SK-MEL-5 (cell line): Measurements from ENCODE around the gene ZNF79. TPM values are rescaled to one million over a fixed set of nuclear protein-coding genes. Genes with fewer than 3 reads are reported as not detected.

ENCODE experiments used
- DNase-seq: peaks from one replicate; pipeline ENCODE4 v3.0.0-alpha.2; 2016; ENCODE audit warnings: low read depth, low spot score
- in situ Hi-C: cut with HindIII; loops from 2 replicates; pipeline ENCODE4 v1.10.0; 2016; ENCODE audit warnings: low sequenced_read_pairs, high pct_unique_total_duplicates, low pct_unique_long_range_greater_than_20kb
- small RNA-seq, 2 experiments: library from RNA; depleted of rRNA; stranded (forward); fragments of <200 nt; gene quantifications; one replicate each; pipeline ENCODE3, GENCODE V24; 2014
- total RNA-seq: library from RNA; depleted of rRNA; stranded (reverse); fragments of >200 nt; shearing (Covaris generic); gene quantifications from 2 replicates; pipeline ENCODE4 v1.2.3, GENCODE V29; 2014; rRNA removed

The ZNF79 gene
- total RNA-seq, 1 experiment from 2014 or later: 14.0 TPM

DNA sequence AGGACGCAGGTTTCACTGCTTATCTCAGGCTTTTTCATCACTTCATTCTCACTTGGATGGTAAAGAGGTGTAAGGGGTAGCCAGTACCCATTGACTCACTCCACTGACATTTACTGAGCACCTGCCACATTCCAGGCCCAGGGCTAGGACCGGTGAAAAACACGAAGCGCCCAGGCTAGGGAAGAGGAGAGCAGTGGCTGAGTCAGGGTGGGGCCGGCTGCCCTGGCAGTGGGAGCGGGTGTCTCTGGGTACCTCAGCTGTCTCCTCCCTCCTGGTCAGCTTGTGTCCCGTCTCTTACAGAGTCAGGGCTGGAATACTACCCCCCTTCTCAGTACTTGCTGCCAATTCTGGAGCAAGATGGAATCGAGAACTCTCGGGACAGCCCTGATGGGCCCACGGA lies 49.3 kb downstream of the ZNF79 start:
- in situ Hi-C loops: no loop called here
- DNase-seq: no peak

DNA sequence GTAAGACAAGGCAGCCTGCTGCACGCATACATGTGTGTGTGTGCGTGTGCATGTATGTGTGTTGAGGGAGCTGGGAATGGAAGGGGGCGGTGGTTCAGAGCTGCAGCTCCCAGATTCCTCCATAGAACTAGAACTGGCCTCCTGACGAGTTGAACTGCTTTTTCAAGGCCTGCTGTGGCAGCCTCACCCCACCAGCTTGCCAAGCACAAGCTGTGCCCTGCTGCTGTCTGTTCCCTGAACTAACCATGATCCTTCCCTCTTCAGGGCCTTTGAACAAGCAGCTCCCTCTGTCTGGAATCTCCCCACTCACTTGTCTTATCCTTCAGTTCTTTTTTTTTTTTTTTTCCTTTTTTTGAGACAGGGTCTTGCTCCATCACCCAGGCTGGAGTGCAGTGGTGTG lies 49.8 kb downstream of the ZNF79 start:
- in situ Hi-C loops: no loop called here
- DNase-seq: no peak

DNA sequence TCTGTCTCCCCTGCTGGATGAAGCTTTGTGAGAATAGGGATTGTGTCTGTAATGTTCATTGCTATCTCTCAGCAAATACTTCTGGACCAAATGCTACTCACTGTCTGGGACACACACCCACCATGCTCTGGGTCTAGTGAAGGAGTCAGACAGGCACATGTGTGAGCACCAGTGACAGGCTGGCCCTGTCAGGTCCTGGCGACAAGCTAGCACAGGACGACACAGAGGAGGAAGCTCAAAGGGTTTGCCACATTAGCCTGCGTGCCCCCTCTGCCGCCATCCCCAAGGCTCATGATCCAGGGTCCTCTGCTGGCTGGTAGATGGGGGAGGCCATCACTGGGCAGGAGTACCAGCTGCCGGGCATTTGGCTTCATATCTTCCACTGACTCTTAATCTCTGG lies 50.4 kb downstream of the ZNF79 start:
- in situ Hi-C loops: no loop called here
- no peak for DNase-seq

DNA sequence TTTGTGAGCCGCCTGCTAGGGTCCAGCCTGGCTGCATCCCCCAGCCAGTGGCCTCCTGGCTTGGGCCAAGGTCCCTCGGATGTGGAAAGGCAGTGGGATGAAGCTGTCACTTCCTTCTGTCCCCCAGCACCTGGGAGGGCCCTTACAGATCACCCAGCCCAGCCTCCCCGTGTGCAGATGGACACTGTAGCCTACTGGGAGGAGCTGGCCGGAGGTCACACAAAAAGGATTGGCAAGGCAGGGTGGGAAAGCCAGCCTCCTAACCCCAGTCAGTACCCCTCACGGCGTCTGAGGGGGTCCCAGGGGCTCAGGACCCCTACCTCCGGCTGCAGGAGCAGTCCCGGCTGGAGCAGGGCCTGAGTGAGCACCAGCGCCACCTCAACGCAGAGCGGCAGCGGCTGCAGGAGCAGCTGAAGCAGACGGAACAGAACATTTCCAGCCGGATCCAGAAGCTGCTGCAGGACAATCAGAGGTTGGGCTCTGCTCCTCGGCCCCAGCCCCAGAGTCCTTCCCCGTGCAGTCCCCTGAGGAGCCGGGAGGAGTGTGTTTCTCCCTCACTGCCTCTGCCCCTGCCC lies 55.4 kb downstream of the ZNF79 start:
- in situ Hi-C loops: no loop called here
- no peak for DNase-seq

DNA sequence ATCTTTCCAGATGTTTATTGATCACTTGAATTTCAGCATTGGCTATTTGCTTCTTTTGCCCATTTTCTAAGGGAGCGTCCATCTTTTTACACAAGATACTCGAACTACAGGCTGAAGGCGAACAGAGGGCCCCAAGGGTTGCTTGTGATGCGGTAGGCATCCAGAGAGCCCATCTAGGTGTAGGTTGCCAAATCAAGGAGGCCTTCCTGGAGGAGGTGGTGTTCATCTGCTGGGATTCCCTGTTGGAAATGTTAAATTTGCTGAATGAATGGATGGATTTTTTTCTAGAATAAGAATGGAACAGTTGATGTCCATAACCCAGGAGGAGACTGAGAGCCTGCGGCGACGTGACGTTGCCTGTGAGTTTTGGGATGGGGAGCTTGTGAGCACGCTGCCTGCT lies 58.5 kb downstream of the ZNF79 start:
- in situ Hi-C loops: no loop called here
- DNase-seq: no peak

DNA sequence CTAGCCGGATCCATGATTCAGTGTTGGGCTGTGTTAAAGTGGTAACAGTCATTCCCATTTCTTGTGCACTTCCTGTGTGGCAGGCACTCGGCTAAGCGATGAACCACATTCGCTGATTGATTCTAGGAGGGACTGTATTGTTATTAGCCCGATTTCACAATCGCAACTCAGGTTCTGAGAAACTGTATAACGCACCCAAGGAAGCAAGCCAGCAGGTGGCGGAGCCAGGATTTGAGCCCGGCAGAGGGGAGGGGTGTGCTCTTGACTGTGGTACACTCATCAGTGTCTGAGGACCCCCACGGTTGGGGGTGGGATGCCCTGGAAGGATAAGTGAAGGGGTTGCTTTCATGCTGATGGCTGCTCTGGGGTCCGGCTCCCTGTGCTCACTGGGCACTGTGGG lies 61.8 kb downstream of the ZNF79 start:
- in situ Hi-C loops: no loop called here

DNA sequence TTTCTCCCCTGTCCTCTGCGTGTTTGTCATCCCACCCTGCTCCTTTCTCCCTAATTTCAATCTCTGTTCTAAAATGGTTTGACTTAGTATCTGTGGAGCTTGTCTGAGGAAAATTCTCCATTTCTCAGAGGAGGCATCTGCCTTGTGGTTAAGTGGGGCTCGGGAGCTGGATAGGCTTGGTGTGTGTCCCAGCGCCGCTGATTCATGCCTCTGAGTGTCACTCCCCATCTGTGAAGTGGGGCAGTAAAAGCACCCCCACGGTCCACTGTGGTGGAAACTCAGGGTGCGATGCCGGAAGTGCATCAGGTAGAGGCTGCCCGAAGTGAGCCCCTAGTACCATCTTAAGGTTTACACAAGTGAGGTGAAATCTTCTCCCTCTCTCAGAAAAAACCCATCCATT lies 64.8 kb downstream of the ZNF79 start:
- in situ Hi-C loops: no loop called here
- no peak for DNase-seq

More for the DNA sequence above, 61.8 kb downstream of the ZNF79 start:
- no peak for DNase-seq

DNA sequence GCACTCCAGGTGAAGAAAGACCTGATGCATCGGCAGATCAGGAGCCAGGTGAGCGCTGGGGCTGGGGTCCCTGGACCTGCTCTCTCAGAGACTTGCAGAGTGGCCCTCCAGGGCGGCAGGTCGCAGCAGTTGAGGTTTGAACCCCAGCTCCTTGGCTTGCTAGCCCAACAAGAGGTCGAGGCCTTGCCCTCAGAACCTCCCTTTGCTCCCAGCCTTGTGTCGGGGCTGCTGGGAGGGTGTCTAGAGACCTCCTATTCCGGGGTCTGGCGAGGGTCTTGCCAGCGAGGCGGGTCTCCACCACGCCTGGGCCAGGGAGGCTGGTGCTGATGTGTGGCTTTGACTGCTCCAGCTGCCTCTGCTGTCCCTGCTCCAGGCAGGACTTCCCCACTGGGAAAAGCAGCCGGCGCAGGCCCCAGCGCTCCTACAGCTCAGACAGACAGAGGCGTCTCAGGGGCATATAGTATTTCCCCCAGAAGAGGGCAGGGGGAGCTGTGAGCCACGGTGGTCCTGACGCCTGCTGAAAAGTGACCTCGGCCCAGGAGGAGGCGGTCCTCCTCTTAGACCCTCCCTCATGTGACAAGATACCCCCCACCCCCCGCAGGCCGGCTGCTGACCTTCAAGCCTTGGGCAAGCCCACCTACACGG lies 65.4 kb downstream of the ZNF79 start:
- no peak for DNase-seq
- in situ Hi-C loops: no loop called here

DNA sequence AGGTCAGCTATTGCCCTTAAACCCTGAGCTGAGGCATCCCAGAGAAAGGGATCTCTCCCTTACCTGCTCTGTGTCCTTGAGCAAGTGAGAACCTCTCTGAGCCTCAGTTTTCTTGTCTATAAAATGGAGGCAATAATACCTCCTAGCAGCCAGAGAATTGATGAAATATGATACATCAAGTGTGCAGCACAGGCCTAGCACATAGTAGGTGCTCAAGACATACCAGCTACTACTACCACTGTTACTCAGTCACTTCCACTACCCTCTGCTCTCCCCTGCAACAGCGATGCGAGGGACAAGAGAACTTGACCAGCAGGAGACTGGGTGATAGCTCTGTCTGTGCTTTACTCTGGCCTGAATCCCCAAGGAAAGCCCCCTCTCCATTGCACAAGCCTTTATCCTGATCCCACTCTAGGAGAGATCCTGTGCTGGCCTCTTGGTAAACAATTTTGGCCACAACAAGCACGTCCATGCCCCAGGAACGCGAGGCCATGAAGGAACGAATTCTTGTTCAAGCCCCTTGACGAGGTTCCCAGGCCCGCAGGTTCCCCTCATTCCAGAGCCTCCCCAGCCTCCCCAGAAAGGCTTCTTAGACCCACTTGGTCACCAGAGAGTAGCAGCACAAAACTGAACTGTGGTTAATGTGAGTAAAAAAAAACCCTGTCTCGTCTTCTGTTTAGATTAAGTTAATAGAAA lies 66.5 kb downstream of the ZNF79 start:
- in situ Hi-C loops: no loop called here
- no peak for DNase-seq

DNA sequence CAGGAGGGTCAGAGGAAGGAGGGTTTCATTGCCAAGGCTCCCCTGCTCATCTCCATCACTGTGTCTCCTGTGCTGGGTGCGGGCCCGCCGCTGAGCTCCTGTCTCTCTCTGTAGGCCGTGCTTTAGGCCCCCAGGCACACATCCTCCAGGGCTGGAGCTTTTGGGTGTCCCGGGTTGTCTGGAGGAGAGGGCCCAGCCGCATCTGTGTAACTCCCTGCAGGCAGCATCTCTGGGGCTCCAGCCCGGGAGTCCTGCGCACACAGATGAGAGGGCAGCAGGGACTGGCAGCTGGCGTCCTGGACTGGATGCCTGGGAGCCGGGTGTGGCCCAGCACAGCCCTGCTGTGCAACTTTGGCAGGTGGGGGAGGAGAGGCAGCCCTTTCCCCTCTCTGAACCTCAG lies 67.3 kb downstream of the ZNF79 start:
- DNase-seq: no peak
- in situ Hi-C loops: no loop called here

DNA sequence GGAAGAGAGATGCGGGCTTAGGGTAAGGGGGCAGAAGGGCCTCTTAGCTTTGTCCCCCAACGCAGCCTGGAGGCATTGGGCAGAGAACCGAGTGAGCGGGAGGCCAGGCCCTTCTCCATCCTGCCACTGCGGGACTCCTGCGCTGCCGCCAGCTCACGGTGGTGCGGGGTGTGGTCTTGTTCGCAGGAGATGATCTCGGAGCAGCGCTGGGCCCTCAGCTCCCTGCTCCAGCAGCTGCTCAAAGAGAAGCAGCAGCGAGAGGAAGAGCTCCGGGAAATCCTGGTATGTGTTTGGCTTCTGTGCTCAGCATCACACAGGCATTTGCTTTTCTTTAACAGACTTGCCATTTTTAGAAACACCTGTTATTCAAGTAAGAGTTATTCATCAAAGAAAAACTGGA lies 68.4 kb downstream of the ZNF79 start:
- in situ Hi-C loops: no loop called here
- DNase-seq: no peak

DNA sequence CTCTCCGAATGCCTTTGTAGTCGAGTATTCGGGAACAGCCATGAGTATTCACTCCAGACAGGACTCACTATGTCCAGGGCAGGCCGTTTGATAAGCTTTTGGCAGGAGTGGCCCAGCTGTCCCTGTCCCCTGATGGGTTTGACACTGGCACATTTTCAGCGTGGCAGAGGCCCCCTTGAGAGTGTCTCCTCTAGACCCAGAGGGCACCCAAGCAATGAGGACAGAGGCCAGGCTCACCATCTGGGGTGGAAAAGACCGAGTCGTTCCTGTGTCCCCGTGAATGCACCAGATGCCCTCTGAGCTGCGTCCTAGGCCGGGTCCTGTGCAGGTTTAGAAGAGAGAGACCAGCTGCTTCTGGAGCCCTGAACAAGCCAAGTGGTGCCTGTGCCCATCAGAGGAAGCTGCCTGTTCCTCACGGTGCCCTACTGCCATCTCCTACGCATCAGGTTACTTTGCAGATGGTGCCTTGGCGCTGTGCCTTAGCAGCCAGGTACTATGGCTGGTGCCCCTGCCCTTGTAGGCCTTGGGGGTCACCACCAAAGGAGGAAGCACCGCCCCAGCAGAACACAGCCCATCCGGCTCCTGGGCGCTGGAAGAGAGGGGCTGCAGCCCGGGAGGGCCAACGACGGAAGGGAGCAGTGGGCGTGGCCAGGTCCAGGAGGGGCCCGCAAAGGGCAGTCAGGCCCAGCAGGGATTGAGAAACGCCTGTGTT lies 69.6 kb downstream of the ZNF79 start:
- in situ Hi-C loops: no loop called here
- DNase-seq: no peak

DNA sequence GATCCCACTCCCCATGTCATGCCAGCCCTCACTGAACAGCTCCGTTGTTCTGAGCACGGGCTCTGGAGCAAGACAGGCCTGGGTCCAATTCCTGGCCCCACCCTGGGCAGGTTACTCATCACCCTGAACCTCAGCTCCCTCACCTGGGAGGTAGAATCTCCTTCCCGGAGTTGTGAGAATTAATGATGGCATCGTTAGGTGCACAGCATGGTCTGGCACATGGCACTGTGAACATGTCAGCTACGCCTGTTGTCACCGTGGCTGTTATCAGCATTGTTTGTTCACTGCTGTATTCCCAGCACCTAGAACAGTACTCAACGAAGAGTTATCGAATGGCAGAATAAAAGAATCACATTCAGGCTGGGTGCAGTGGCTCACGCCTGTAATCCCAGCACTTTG lies 70.1 kb downstream of the ZNF79 start:
- DNase-seq: no peak
- in situ Hi-C loops: no loop called here

Small RNA genes lying within 50 kb of the gene (small RNA-seq; reads per million reads assigned to genes)
- gene RF00019: 0 reads per million in 2 experiments
- gene SNORA65: 116 to 467 reads per million in 2 experiments

Other genes with a start within 250 kb of the ZNF79 start
- 5.3 and 6.4 TPM in 2 replicates for gene GARNL3, start 159.6 kb upstream of the ZNF79 start, total RNA-seq
- gene SLC2A8, start 27.2 kb upstream of the ZNF79 start, total RNA-seq: 4.4 and 10.3 TPM in 2 replicates
- 2,311 and 2,500 TPM in 2 replicates for gene RPL12, start 27.0 kb downstream of the ZNF79 start, total RNA-seq
- gene LRSAM1, start 27.1 kb downstream of the ZNF79 start, total RNA-seq: 6.4 and 9.8 TPM in 2 replicates
- 41.3 and 41.5 TPM in 2 replicates for gene STXBP1, start 187.9 kb downstream of the ZNF79 start, total RNA-seq